DND-41 (cell line): ENCODE results near the gene IFT88.

Source experiments
- ATAC-seq: fragments of 200-7000 bp; cut with Tn5 transposase; 3 replicates; pipeline ENCODE4 v1.9.1; 2021; ENCODE audit warnings: low read depth; ENCODE audit not compliant: insufficient read depth
- DNase-seq: peaks from one replicate; pipeline ENCODE4 v3.0.0-alpha.2; 2020
- H2AFZ ChIP-seq: 2 replicates; pipeline ENCODE4 v1.6.0; 2012; ENCODE audit warnings: low read depth, low read length
- H3K27ac ChIP-seq: 2 replicates; pipeline ENCODE4 v1.5.1; 2012; ENCODE audit warnings: low read length, inconsistent platforms
- H3K27me3 ChIP-seq: fragments of 200-600 bp; sonication (generic); 2 replicates; pipeline ENCODE4 v1.6.0; 2012; ENCODE audit warnings: low read length, mild to moderate bottlenecking, inconsistent platforms; ENCODE audit not compliant: insufficient read depth, poor library complexity
- H3K36me3 ChIP-seq: 2 replicates; pipeline ENCODE4 v1.5.1; 2012; ENCODE audit warnings: low read length, inconsistent platforms; ENCODE audit not compliant: insufficient read depth
- H3K4me1 ChIP-seq: 2 replicates; pipeline ENCODE4 v1.5.1; 2012; ENCODE audit warnings: mild to moderate bottlenecking, low read length; ENCODE audit not compliant: insufficient read depth
- H3K4me2 ChIP-seq: 2 replicates; pipeline ENCODE4 v1.6.0; 2012; ENCODE audit warnings: mild to moderate bottlenecking, moderate library complexity, low read length, inconsistent platforms; ENCODE audit not compliant: insufficient read depth
- H3K4me3 ChIP-seq, 2 experiments: fragments of 200-600 bp in 1 of 2; shearing (Covaris generic) in 1 of 2; 2 replicates each; pipeline ENCODE4 v1.5.1; 2012 to 2016; ENCODE audit warnings: inconsistent platforms in 2 of 2, low read length in 2 of 2, mild to moderate bottlenecking in 2 of 2, low read depth in 1 of 2, moderate library complexity in 1 of 2
- H3K79me2 ChIP-seq: 2 replicates; pipeline ENCODE4 v1.6.0; 2012; ENCODE audit warnings: low read length, inconsistent platforms; ENCODE audit not compliant: insufficient read depth
- H3K9ac ChIP-seq: 2 replicates; pipeline ENCODE4 v1.6.0; 2012; ENCODE audit warnings: low read depth, mild to moderate bottlenecking, inconsistent platforms, low read length, moderate library complexity
- H3K9me3 ChIP-seq: 2 replicates; pipeline ENCODE4 v1.5.1; 2012; ENCODE audit warnings: low read length, moderate library complexity, mild to moderate bottlenecking, inconsistent platforms; ENCODE audit not compliant: insufficient read depth, severe bottlenecking
- H4K20me1 ChIP-seq: 2 replicates; pipeline ENCODE4 v1.6.0; 2012; ENCODE audit warnings: low read length; ENCODE audit not compliant: insufficient read depth
- CTCF ChIP-seq: IDR thresholded peaks from 2 replicates; pipeline ENCODE4 v1.5.1; 2012; ENCODE audit warnings: borderline replicate concordance, low read length, moderate library complexity, mild to moderate bottlenecking; ENCODE audit not compliant: poor library complexity, severe bottlenecking; ENCODE audit errors: extremely low read depth
- EZH2 ChIP-seq: IDR thresholded peaks from 3 replicates; pipeline ENCODE4 v1.6.1; 2012; ENCODE audit warnings: borderline replicate concordance, low read depth, mild to moderate bottlenecking, moderate library complexity, low read length, inconsistent platforms; ENCODE audit not compliant: severe bottlenecking

IFT88 gene

GRCh38 chr13:20590561-20590960 lies 23.6 kb downstream of the IFT88 start:
- ATAC-seq (no peak), DNase-seq (no peak)
- H3K36me3 ChIP-seq: peaks cover 14% of the 10 kb centered on the region; the same call in 1 of the 2 replicates
- H3K9me3 ChIP-seq: no peaks in the 10 kb centered on the region
- no peaks in the 10 kb centered on the region for H3K79me2 ChIP-seq
- H3K4me3 ChIP-seq: no peak overlapping the region
- H3K27ac ChIP-seq: no peak overlapping the region
- no peak overlapping the region for H3K4me2 ChIP-seq
- H4K20me1 ChIP-seq: no peaks in the 10 kb centered on the region
- H3K27me3 ChIP-seq: no peaks in the 10 kb centered on the region
- no peaks in the 10 kb centered on the region for H3K4me1 ChIP-seq
- H2AFZ ChIP-seq: no peak overlapping the region
- H3K9ac ChIP-seq: no peak overlapping the region
- no peak for TF ChIP-seq EZH2
- TF ChIP-seq CTCF: no peak

- H3K9ac ChIP-seq: no peak overlapping the region
- H3K36me3 ChIP-seq: peaks cover 11% of the 10 kb centered on the region; the same call in 1 of the 2 replicates
- no peaks in the 10 kb centered on the region for H3K79me2 ChIP-seq
- no peak overlapping the region for H3K4me3 ChIP-seq
- no peaks in the 10 kb centered on the region for H3K9me3 ChIP-seq
- H3K4me1 ChIP-seq: no peaks in the 10 kb centered on the region
- no peak overlapping the region for H3K27ac ChIP-seq
- H2AFZ ChIP-seq: no peak overlapping the region
- no peaks in the 10 kb centered on the region for H4K20me1 ChIP-seq
- TF ChIP-seq EZH2: no peak
- no peaks in the 10 kb centered on the region for H3K27me3 ChIP-seq
- H3K4me2 ChIP-seq: no peak overlapping the region
- no peak for DNase-seq
- no peak for ATAC-seq
Measured at GRCh38 chr13:20592606-20593005, 25.6 kb downstream of the IFT88 start.

GRCh38 chr13:20594280-20594679 lies 27.3 kb downstream of the IFT88 start:
- Histone ChIP-seq H3K27me3 (no peaks in the 10 kb centered on the region), H3K79me2 (no peaks in the 10 kb centered on the region), H3K27ac (no peak overlapping the region), H3K4me2 (no peak overlapping the region), H3K36me3 (peaks cover 11% of the 10 kb centered on the region; the same call in 1 of the 2 replicates), H4K20me1 (no peaks in the 10 kb centered on the region), H3K4me3 (no peak overlapping the region), H2AFZ (no peak overlapping the region), H3K4me1 (no peaks in the 10 kb centered on the region), H3K9me3 (no peaks in the 10 kb centered on the region), H3K9ac (no peak overlapping the region)
- TF ChIP-seq CTCF (no peak), EZH2 (no peak)
- ATAC-seq (no peak), DNase-seq (no peak)

GRCh38 chr13:20607015-20607414 lies 40.1 kb downstream of the IFT88 start:
- Histone ChIP-seq H3K79me2 (no peaks in the 10 kb centered on the region), H3K4me2 (no peak overlapping the region), H3K36me3 (peaks cover 31% of the 10 kb centered on the region), H3K27ac (no peak overlapping the region), H3K27me3 (no peaks in the 10 kb centered on the region), H3K4me3 (no peak overlapping the region), H3K4me1 (no peaks in the 10 kb centered on the region), H3K9ac (no peak overlapping the region), H2AFZ (no peak overlapping the region), H4K20me1 (no peaks in the 10 kb centered on the region), H3K9me3 (no peaks in the 10 kb centered on the region)
- ATAC-seq (no peak), DNase-seq (no peak)
- TF ChIP-seq CTCF (no peak), EZH2 (no peak)
